ENCODE data around the gene FAAP100.

FAAP100 gene

GRCh38 chr17:81563861-81564586, 11.9 kb upstream of the FAAP100 start:
- DNase-seq (ENCODE audit: low read depth): no peak
- TF ChIP-seq CTCF (IDR thresholded peaks at IDR 0.05; ENCODE audit: control insufficient read depth, extremely low read depth, insufficient read depth): no peak

GRCh38 chr17:81561494-81561885, 9.3 kb upstream of the FAAP100 start:
- H3K4me3 ChIP-seq (ENCODE audit: low read depth, low read length): no peak overlapping the region
- no peak for DNase-seq (ENCODE audit: low read depth)
- TF ChIP-seq CTCF (IDR thresholded peaks at IDR 0.05; ENCODE audit: control insufficient read depth, extremely low read depth, insufficient read depth): no peak

More at GRCh38 chr17:81563861-81564586, 11.9 kb upstream of the FAAP100 start:
- no peak overlapping the region for H3K4me3 ChIP-seq (ENCODE audit: low read depth, low read length)

- no peak overlapping the region for H3K4me3 ChIP-seq (ENCODE audit: low read depth, low read length)
- DNase-seq (ENCODE audit: low read depth): no peak
- TF ChIP-seq CTCF (IDR thresholded peaks at IDR 0.05; ENCODE audit: control insufficient read depth, extremely low read depth, insufficient read depth): 0 out of 2 replicates have a peak, but pooled peaks have one; percentile 16
Measured at GRCh38 chr17:81558941-81559806, 7.0 kb upstream of the FAAP100 start.

GRCh38 chr17:81558115-81558468, 5.9 kb upstream of the FAAP100 start:
- DNase-seq (ENCODE audit: low read depth): no peak
- no peak overlapping the region for H3K4me3 ChIP-seq (ENCODE audit: low read depth, low read length)
- no peak for TF ChIP-seq CTCF (IDR thresholded peaks at IDR 0.05; ENCODE audit: control insufficient read depth, extremely low read depth, insufficient read depth)

GRCh38 chr17:81557276-81558114, 5.3 kb upstream of the FAAP100 start:
- TF ChIP-seq CTCF (IDR thresholded peaks at IDR 0.05; ENCODE audit: control insufficient read depth, extremely low read depth, insufficient read depth): no peak
- no peak for DNase-seq (ENCODE audit: low read depth)

GRCh38 chr17:81556863-81557262, 4.7 kb upstream of the FAAP100 start:
- no peak for TF ChIP-seq CTCF (IDR thresholded peaks at IDR 0.05; ENCODE audit: control insufficient read depth, extremely low read depth, insufficient read depth)
- H3K4me3 ChIP-seq (ENCODE audit: low read depth, low read length): no peak overlapping the region
- no peak for DNase-seq (ENCODE audit: low read depth)

More at GRCh38 chr17:81557276-81558114, 5.3 kb upstream of the FAAP100 start:
- H3K4me3 ChIP-seq (ENCODE audit: low read depth, low read length): no peak overlapping the region

Data from LNCaP clone FGC (cell line).